Loucy (cell line): Measurements from ENCODE around the gene SERPINB8.

ENCODE experiments used
- H2AFZ ChIP-seq: fragments of 200-600 bp; sonication (generic); 2 replicates; pipeline ENCODE4 v1.6.0; 2016; ENCODE audit warnings: antibody characterized with exemption, mild to moderate bottlenecking, low read length, moderate library complexity
- H3F3A ChIP-seq: fragments of 200-600 bp; 2 replicates; pipeline ENCODE4 v1.6.0; 2016; ENCODE audit warnings: antibody characterized with exemption, low read depth, mild to moderate bottlenecking
- H3K27me3 ChIP-seq: fragments of 200-600 bp; sonication (generic); 2 replicates; pipeline ENCODE4 v1.6.1; 2014; ENCODE audit warnings: low read length, mild to moderate bottlenecking; ENCODE audit not compliant: insufficient read depth, poor library complexity, severe bottlenecking
- H3K36me3 ChIP-seq: fragments of 200-600 bp; sonication (generic); 2 replicates; pipeline ENCODE4 v1.6.1; 2016; ENCODE audit warnings: low read length; ENCODE audit not compliant: insufficient read depth
- H3K4me1 ChIP-seq: fragments of 200-600 bp; sonication (generic); 2 replicates; pipeline ENCODE4 v1.5.1; 2014; ENCODE audit warnings: low read length, mild to moderate bottlenecking; ENCODE audit not compliant: insufficient read depth, poor library complexity, severe bottlenecking
- H3K4me2 ChIP-seq: fragments of 200-600 bp; sonication (generic); 2 replicates; pipeline ENCODE4 v1.6.0; 2014; ENCODE audit warnings: antibody characterized with exemption, low read length, low read depth, mild to moderate bottlenecking; ENCODE audit not compliant: poor library complexity, severe bottlenecking
- H3K4me3 ChIP-seq: fragments of 200-600 bp; sonication (generic); 2 replicates; pipeline ENCODE4 v1.5.1; 2014; ENCODE audit warnings: low read length, mild to moderate bottlenecking, mixed read lengths; ENCODE audit not compliant: poor library complexity, severe bottlenecking
- H3K79me2 ChIP-seq: fragments of 200-600 bp; sonication (generic); 2 replicates; pipeline ENCODE4 v1.6.1; 2014; ENCODE audit warnings: low read length; ENCODE audit not compliant: insufficient read depth
- H3K9ac ChIP-seq: fragments of 200-600 bp; sonication (generic); 2 replicates; pipeline ENCODE4 v1.6.0; 2014; ENCODE audit warnings: mild to moderate bottlenecking, low read depth, low read length, moderate library complexity; ENCODE audit not compliant: poor library complexity, severe bottlenecking
- H3K9me2 ChIP-seq: fragments of 200-600 bp; sonication (generic); replicated peaks from 2 replicates; pipeline ENCODE4 v1.6.1; 2016; ENCODE audit warnings: low read depth, low read length, mixed read lengths
- H3K9me3 ChIP-seq: fragments of 200-600 bp; sonication (generic); 2 replicates; pipeline ENCODE4 v1.6.1; 2014; ENCODE audit warnings: mild to moderate bottlenecking, antibody characterized with exemption, low read length, low read depth; ENCODE audit not compliant: insufficient read depth
- H4K20me1 ChIP-seq: fragments of 200-600 bp; sonication (generic); 2 replicates; pipeline ENCODE4 v1.6.0; 2014; ENCODE audit warnings: antibody characterized with exemption, low read length, mild to moderate bottlenecking; ENCODE audit not compliant: insufficient read depth, poor library complexity, severe bottlenecking
- CTCF ChIP-seq: fragments of 200-600 bp; sonication (generic); conservative IDR thresholded peaks from 2 replicates; pipeline ENCODE4 v1.5.1; 2014; ENCODE audit warnings: mild to moderate bottlenecking, antibody characterized with exemption, low read length
- EZH2phosphoT487 ChIP-seq: fragments of 200-600 bp; IDR thresholded peaks from 2 replicates; pipeline ENCODE4 v1.6.1; 2018; ENCODE audit warnings: antibody characterized with exemption, mild to moderate bottlenecking, moderate library complexity, borderline replicate concordance

SERPINB8 gene

DNA sequence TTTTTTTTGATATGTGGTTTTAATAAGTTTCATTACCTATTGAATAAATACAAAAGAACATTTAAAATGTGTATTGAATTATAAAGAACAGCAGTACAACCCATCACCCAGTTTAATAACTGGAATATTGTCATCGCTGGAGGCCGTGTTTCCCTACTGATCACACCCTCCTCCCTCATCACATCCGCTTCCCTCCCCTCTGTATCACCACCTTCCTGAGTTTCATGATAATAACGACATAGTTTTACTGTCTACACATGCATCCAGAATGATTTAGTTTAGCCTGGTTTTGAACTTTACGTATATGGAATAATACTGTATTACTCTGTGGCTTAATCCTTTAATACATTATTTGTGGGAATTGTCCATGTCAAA, 2.1 kb downstream of the SERPINB8 start:
- no peak overlapping the region for H3K4me3 ChIP-seq
- H3K9me2 ChIP-seq = no peaks in the 10 kb centered on the region
- no peaks in the 10 kb centered on the region for H3F3A ChIP-seq
- H3K9ac ChIP-seq = no peak overlapping the region
- TF ChIP-seq CTCF (no peak), EZH2phosphoT487 (no peak)
- H3K9me3 ChIP-seq = no peaks in the 10 kb centered on the region
- peaks cover 24% of the 10 kb centered on the region for H3K27me3 ChIP-seq
- no peak overlapping the region for H2AFZ ChIP-seq
- no peaks in the 10 kb centered on the region for H3K36me3 ChIP-seq
- peaks cover 9% of the 10 kb centered on the region for H3K4me1 ChIP-seq
- no peak overlapping the region for H3K4me2 ChIP-seq
- H4K20me1 ChIP-seq = no peaks in the 10 kb centered on the region
- H3K79me2 ChIP-seq = no peaks in the 10 kb centered on the region

GRCh38 chr18:63974991-63975390, 5.1 kb downstream of the SERPINB8 start:
- Histone ChIP-seq H3K9me3 (no peaks in the 10 kb centered on the region), H3K36me3 (no peaks in the 10 kb centered on the region), H4K20me1 (no peaks in the 10 kb centered on the region), H3K4me1 (peaks cover 8% of the 10 kb centered on the region), H3F3A (no peaks in the 10 kb centered on the region), H3K27me3 (no peaks in the 10 kb centered on the region), H3K9ac (no peak overlapping the region), H3K79me2 (no peaks in the 10 kb centered on the region), H3K9me2 (no peaks in the 10 kb centered on the region), H3K4me3 (no peak overlapping the region), H3K4me2 (no peak overlapping the region), H2AFZ (no peak overlapping the region)
- TF ChIP-seq EZH2phosphoT487 (no peak), CTCF (peak; percentile 56)

DNA sequence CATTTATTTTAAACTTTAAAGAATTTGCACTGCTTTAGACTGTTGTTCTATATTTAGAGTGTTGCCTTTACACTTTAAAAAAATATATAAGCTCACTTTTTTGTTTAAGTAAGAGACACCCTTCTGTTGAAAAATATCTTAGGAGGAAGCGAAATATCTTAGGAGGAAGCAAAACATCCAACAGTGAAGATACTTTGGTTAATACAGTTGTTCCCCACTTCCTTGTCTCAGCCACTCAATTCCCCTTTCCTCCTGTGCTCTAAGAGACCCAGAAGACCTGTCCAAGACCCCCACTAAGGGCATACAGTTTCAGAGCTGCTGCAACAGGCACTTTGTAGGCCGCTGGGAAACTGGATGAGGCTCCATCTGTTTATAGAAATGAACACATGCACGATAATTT, 5.7 kb downstream of the SERPINB8 start:
- Histone ChIP-seq H3K9ac (no peak overlapping the region), H3K9me2 (no peaks in the 10 kb centered on the region), H3K27me3 (no peaks in the 10 kb centered on the region), H4K20me1 (no peaks in the 10 kb centered on the region), H3K4me3 (no peak overlapping the region), H2AFZ (no peak overlapping the region), H3K9me3 (no peaks in the 10 kb centered on the region), H3K79me2 (no peaks in the 10 kb centered on the region), H3F3A (no peaks in the 10 kb centered on the region), H3K4me1 (peaks cover 4% of the 10 kb centered on the region), H3K4me2 (no peak overlapping the region), H3K36me3 (no peaks in the 10 kb centered on the region)
- TF ChIP-seq EZH2phosphoT487 = no peak
- TF ChIP-seq CTCF = no peak
